ENCODE data around the gene RHBDD1.
A peak's percentile ranks its signal among the peaks of the same experiment; 100 is the strongest.

RHBDD1 gene

DNA sequence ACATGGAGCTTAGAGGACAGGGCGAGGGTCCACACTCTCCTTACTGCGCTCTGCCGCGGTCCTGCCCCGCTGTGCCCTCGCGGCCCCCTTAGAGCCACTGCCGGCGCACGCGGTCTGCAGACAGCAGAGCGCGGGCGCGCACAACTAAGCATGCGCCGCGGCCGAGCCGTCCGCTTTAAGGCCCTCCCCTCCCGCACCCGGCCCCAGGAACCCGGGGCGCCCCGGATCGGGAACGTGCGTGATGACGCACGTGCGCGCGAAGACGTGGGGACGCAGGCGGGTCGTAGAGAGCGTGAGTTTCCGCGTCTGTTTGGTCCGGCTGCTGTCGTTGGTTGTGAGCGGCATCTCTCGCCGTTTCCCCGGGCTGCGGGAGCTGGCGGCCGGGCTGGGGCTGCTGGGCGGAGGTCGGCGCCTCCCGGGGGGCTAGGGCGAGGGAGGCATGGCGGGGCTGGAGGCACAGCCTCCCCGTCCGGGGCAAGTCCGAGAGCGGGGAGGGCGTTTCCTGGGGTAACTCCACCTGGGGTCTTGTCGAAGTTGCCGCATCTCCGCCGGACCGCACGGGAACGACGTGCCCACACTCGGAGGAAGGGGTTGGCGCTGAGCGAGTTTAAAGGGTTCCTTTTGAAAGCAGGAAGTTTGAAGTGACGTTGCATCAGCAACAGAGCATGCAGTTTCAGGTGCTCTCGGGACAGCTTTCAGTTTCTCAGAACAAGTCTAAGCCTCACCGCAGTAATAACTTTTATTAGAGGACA, at the start of gene RHBDD1:
Gene RHBDD1 (plus strand): TSS at position 259 of the 752 bp plus-strand sequence. CDS start 28,640 bp downstream, outside the sequence.
- DNase-seq (ENCODE audit: low spot score): peak; percentile 93

- DNase-seq (ENCODE audit: low spot score): no peak
Observed at GRCh38 chr2:226788064-226788463, 47.8 kb upstream of the RHBDD1 start.

- no peak for DNase-seq (ENCODE audit: low spot score)
Observed at GRCh38 chr2:226788881-226789490, 46.9 kb upstream of the RHBDD1 start.

DNA sequence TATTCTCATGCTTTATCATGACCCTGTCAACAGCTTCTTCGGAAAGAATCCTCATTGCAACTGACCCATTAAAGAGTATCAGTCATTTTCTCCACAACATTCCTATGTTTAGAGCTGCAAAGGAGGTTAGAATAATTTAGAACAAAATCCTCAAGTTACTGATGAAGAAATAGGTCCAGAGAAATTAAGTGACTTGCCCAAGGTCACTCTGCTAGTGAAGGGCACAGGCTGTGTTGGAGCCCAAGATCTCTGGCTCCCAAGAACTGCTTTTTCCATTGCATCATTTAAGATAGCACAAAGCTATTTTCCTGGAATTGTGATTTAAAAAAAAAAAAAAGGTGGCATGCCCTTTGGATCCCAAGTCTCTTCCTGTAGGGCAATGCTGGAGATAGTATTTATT, 45.8 kb upstream of the RHBDD1 start:
- no peak for DNase-seq (ENCODE audit: low spot score)

GRCh38 chr2:226790431-226790830, 45.4 kb upstream of the RHBDD1 start:
- DNase-seq (ENCODE audit: low spot score): no peak

- peak; percentile 71 for DNase-seq (ENCODE audit: low spot score)
Observed at GRCh38 chr2:226791056-226791486, 44.8 kb upstream of the RHBDD1 start.

DNA sequence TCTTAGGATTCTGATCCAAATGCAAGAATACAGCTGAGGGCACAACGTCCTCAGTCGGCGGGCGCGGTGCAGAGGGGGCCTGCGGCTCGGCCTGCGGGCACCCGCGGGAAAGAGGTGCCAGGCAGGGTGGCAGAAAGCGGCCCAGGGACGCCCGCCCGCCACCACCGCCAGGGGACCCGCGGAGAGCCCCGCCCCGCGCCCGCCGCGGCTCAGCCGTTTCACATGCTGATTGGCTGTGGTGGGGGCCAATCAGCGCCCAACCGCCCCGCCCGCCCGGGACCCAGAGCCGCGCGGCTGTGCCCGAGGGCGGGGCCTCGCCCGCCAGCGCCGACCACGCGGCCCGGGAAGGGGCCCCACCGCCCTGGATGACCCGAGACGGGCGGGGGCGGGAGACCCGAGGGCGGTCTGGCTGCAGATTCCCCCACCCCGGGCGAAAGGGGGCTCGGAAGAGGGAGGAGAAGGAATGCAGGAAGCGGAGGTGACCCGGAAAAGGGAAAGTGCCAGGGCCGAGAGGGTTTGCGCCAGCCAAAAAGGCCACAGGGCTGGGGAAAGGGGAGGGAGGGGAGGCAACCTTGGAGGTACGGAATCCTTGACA, 44.3 kb upstream of the RHBDD1 start:
- DNase-seq (ENCODE audit: low spot score): peak; percentile 90

DNA sequence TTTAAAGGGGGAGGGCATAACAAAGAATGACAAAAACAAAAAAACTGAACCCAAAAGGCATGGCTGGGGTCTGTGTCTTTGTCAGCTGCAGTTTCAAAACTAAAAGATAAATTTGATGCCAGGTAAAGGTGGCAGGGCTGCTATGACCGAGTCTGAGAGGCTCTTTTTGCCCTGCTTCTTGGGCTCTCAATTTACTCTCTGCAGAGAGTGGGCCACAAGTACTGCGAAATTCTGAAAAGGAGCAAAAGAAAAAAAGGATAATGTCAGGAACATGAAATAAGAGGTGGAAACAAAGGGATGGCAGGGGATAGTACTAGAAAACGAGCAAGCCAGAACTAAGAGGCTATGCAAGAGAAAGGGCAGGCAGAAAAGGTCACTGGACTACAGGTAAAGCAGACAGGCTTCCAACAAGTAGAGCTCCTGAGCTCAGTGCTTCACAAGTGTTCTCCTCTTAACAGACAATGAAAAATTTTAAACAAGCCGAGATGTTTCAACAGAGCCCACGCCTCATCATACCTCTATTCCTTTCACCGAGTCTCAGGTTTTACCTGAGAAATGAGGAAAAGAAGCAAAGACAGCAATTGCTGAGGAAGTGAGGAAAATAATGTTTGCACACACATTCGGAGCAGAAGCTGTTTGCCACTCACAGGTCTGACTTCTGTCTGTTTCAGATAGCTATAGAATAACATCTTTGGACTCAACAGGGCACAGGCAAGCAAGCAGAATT, 43.5 kb upstream of the RHBDD1 start:
- DNase-seq (ENCODE audit: low spot score): no peak

DNA sequence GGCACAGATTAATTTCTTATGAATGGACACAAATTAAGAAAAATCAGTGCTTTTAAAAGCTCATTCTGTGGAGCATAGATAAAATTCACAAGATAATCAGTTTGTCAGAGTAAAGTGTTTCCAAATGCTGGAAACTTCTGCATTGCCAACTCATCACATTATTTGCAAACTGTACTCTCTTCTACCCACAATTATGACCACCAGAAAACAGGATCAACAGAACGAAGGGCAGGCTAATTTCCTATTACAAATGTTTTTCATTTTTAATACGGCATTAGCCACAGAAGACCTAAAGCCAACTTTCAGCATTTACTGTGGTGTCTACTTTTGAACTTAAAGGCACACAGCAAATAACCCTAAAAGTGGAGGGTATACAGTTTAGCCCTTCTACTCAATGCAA, 42.2 kb upstream of the RHBDD1 start:
- no peak for DNase-seq (ENCODE audit: low spot score)

GRCh38 chr2:226794196-226794661, 41.6 kb upstream of the RHBDD1 start:
- DNase-seq (ENCODE audit: low spot score): no peak

DNA sequence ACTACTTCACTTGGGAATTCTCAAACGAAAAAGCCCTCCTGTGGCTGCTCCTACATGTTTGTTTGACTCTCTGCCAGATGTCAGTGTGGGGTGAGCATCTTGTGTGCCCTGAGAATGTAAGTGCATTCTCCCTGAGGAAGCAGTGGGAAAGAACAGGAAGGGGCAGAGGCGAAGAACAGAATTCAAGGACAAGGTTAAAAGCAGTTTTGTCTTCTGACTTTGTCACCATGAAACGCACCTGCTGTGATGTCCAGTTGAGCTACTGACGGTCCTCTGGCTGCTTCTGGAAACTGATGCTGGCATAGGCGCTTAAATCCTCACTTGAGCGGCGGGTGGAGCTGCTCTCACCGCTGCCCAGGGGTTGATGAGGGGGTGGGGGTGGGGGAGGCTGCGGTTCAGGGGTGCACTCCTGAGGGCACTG, 41.1 kb upstream of the RHBDD1 start:
- DNase-seq (ENCODE audit: low spot score): no peak

DNA sequence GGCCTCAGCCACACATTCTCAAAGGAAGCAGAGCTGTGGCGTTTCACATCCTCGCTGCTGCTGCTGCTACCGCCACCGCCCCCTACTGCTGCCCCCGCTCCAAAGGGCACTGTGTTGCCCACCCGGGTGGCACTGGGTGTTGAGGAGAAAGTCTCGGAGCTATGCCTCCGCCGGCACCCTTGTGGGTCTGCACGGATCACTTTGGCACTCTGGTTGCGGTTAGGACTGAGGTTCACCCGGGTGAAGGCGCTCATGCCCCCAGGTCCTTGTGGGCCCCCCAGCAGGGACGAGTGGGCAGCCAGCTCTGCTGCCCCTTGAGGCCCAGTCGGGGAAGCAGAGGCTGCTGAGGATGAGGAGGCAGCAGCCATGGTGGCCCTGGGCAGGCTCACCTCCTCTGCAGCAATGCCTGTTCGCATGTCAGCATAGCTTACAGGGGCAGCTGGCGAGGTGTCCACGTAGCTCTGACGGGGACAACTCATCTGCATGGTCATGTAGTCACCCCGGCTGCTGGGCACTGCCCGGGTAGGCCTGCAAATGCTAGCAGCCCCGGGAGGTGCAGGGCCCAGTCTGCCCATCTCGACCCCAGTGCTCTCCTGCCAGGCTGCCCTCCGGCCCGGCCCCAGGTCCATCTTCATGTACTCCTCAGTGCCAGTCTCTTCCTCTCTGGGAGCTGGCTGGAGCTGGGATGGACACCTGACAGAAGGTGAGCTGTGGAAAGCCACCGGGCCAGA, 40.4 kb upstream of the RHBDD1 start:
- DNase-seq (ENCODE audit: low spot score): no peak

DNA sequence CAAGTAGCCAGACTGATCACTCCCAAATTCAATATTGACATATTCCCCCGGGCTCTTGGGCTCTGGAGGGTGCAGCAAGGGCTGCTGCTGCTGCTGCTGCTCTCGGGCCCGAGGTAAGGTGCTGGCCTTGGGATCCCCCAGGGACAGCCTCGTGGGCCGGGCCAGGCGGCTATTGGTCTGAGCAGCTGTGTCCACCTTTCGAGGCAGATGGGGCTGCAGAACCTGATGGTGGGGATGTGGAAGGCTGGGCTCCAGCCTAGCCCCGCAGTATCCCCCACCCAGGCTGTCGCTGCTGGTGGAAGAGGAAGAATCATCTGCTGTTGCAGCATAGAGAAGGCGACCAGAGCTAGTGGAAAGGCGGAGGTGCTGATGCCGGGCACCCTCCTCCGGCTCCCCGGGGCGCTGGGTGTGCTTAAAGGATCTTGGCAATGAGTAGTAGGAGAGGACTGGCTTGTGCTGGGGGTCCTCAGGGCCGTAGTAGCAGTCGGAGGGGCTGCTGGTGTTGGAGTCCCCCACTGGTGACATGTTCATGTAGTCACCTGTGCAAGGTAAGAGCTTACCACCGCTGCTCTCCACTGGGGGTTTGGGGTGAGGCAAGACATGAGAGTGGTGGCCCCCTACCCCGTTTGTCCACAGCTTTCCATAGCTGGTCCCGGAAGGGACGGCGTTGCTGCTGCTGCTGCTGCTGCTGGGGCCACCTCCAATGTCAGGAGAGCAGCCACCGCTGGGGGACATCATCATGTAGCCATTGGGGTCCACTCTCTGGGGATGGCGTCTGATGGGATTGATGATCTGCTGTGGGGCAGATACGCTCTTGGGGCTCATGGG, 39.6 kb upstream of the RHBDD1 start:
- no peak for DNase-seq (ENCODE audit: low spot score)

GRCh38 chr2:226796840-226797288, 39.0 kb upstream of the RHBDD1 start:
- no peak for DNase-seq (ENCODE audit: low spot score)

GRCh38 chr2:226797289-226797988, 38.4 kb upstream of the RHBDD1 start:
- no peak for DNase-seq (ENCODE audit: low spot score)

DNA sequence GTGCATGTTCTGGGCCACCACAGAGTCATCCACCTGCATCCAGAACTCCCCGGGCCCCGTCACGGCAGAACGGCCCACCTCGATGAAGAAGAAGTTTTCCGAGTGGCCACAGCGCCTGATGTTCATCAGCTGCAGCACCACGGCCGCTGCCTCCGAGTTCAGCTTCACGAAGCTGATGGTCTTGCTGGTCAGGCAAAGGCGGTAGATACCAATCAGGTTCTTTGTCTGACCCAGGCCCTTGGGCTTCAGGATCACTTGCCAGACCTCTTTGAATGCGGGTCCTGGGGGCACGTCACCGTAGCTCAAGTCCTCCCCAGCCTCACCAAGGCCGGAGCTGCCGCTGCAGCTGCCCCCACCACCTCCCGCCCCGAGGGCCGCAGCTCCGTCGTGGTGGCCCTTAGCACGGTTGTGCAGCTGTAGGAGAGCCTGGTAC, 37.8 kb upstream of the RHBDD1 start:
- no peak for DNase-seq (ENCODE audit: low spot score)

DNA sequence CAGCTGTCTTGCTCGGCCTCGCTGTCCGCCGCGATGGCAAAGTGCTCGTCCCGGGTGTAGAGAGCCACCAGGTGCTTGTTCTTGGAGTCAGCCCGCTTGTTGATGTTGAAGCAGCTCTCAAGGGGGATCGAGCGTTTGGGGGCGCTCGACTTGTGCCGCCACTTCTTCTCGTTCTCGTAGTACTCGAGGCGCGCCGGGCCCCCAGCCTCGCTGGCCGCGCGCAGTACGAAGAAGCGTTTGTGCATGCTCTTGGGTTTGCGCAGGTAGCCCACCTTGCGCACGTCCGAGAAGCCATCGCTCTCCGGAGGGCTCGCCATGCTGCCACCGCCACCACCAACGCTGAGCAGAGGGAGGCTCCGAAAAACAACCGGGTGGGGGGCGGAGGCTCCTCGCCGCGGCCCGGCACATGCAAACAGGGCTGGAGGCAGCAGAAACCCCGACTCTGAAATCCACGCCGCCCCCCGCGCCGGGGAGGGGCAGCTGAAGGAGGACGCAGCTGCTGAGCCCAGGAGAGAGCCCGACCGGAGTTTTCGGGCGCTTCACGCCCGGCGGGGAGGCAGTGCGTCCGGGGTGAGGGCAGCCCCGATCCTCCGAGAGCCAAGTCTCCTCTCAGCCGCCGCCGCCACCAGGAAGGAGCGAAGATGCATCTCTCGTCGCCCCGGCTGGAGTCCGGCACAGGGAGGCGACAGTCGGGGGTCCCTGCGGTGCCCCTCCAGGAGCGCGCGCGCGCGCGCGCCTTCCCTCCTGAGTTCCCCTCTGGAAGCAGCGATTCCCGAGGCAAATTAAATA, 37.2 kb upstream of the RHBDD1 start:
- DNase-seq (ENCODE audit: low spot score): peak; percentile 35

GRCh38 chr2:226799211-226799975, 36.5 kb upstream of the RHBDD1 start, which contains the start of gene IRS1:
TSS of gene IRS1 (minus strand) at chr2:226799820. CDS start at chr2:226798738, 1,082 bp downstream.
- DNase-seq (ENCODE audit: low spot score): peak; percentile 45
